Ishikawa (cell line): ENCODE results near the gene RNLS.

Experiments used
- CREB1 ChIP-seq: IDR thresholded peaks from 2 replicates; pipeline ENCODE4 v1.6.1; 2012; ENCODE audit warnings: low read depth
- FOXM1 ChIP-seq: IDR thresholded peaks from 2 replicates; pipeline ENCODE4 v1.6.1; 2012; ENCODE audit warnings: low read depth, borderline replicate concordance
- YY1 ChIP-seq: IDR thresholded peaks from 2 replicates; pipeline ENCODE4 v1.6.1; 2012; ENCODE audit warnings: low read depth
- TF ChIP-seq, protein P1 (sequence below): IDR thresholded peaks from 2 replicates; pipeline ENCODE4 v1.6.1; 2012
- TF ChIP-seq, protein P2 (sequence below): IDR thresholded peaks from 2 replicates; pipeline ENCODE4 v1.6.1; 2012; ENCODE audit warnings: low read depth, mild to moderate bottlenecking

- TF ChIP-seq YY1, result no peak
- TF ChIP-seq, protein P1, sequence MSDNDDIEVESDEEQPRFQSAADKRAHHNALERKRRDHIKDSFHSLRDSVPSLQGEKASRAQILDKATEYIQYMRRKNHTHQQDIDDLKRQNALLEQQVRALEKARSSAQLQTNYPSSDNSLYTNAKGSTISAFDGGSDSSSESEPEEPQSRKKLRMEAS, result no peak
- TF ChIP-seq, protein P2, sequence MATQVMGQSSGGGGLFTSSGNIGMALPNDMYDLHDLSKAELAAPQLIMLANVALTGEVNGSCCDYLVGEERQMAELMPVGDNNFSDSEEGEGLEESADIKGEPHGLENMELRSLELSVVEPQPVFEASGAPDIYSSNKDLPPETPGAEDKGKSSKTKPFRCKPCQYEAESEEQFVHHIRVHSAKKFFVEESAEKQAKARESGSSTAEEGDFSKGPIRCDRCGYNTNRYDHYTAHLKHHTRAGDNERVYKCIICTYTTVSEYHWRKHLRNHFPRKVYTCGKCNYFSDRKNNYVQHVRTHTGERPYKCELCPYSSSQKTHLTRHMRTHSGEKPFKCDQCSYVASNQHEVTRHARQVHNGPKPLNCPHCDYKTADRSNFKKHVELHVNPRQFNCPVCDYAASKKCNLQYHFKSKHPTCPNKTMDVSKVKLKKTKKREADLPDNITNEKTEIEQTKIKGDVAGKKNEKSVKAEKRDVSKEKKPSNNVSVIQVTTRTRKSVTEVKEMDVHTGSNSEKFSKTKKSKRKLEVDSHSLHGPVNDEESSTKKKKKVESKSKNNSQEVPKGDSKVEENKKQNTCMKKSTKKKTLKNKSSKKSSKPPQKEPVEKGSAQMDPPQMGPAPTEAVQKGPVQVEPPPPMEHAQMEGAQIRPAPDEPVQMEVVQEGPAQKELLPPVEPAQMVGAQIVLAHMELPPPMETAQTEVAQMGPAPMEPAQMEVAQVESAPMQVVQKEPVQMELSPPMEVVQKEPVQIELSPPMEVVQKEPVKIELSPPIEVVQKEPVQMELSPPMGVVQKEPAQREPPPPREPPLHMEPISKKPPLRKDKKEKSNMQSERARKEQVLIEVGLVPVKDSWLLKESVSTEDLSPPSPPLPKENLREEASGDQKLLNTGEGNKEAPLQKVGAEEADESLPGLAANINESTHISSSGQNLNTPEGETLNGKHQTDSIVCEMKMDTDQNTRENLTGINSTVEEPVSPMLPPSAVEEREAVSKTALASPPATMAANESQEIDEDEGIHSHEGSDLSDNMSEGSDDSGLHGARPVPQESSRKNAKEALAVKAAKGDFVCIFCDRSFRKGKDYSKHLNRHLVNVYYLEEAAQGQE, result no peak
- no peak for TF ChIP-seq CREB1
- no peak for TF ChIP-seq FOXM1
Measured at GRCh38 chr10:88565072-88565471, 18.0 kb downstream of the RNLS start.
